Measurements from ENCODE around the gene UBE2I.

Gene UBE2I

GRCh38 chr16:1333854-1334700, 24.6 kb downstream of the UBE2I start:
- no peak for DNase-seq (ENCODE audit: low read depth in 1 of 2, low spot score in 1 of 2)
- Histone ChIP-seq H3K4me3 (replicated peaks; ENCODE audit: insufficient read depth, low read length) (no peak overlapping the region), H3K27ac (replicated peaks) (no peak overlapping the region), H3K27me3 (ENCODE audit: insufficient read depth, poor library complexity, severe bottlenecking) (peaks cover 64% of the 10 kb centered on the region)
- no peak for TF ChIP-seq SPI1 (IDR thresholded peaks at IDR 0.05; ENCODE audit: borderline replicate concordance, low read depth)
- no peak for TF ChIP-seq REST (IDR thresholded peaks at IDR 0.05; ENCODE audit: insufficient replicate concordance, low read depth)
- TF ChIP-seq POLR2AphosphoS5 (IDR thresholded peaks at IDR 0.05; ENCODE audit: low read depth), result no peak
- TF ChIP-seq CTCF (IDR thresholded peaks at IDR 0.05; ENCODE audit: insufficient read depth, low read length), result no peak
- no peak for TF ChIP-seq GABPA (IDR thresholded peaks at IDR 0.05; ENCODE audit: low read depth)

- Histone ChIP-seq H3K27ac (replicated peaks) (no peak overlapping the region), H3K27me3 (ENCODE audit: insufficient read depth, poor library complexity, severe bottlenecking) (peaks cover 66% of the 10 kb centered on the region), H3K4me3 (replicated peaks; ENCODE audit: insufficient read depth, low read length) (no peak overlapping the region)
- DNase-seq (ENCODE audit: low read depth in 1 of 2, low spot score in 1 of 2), result no peak
- TF ChIP-seq SPI1 (IDR thresholded peaks at IDR 0.05; ENCODE audit: borderline replicate concordance, low read depth) (no peak), GABPA (IDR thresholded peaks at IDR 0.05; ENCODE audit: low read depth) (no peak), POLR2AphosphoS5 (IDR thresholded peaks at IDR 0.05; ENCODE audit: low read depth) (no peak), CTCF (IDR thresholded peaks at IDR 0.05; ENCODE audit: insufficient read depth, low read length) (no peak), REST (IDR thresholded peaks at IDR 0.05; ENCODE audit: insufficient replicate concordance, low read depth) (no peak)
Measured at GRCh38 chr16:1334739-1335138, 25.3 kb downstream of the UBE2I start.

GRCh38 chr16:1335211-1335971, 26.0 kb downstream of the UBE2I start:
- no peak overlapping the region for H3K4me3 ChIP-seq (replicated peaks; ENCODE audit: insufficient read depth, low read length)

More at GRCh38 chr16:1335211-1335971, 26.0 kb downstream of the UBE2I start:
- no peak for TF ChIP-seq SPI1 (IDR thresholded peaks at IDR 0.05; ENCODE audit: borderline replicate concordance, low read depth)
- no peak for TF ChIP-seq REST (IDR thresholded peaks at IDR 0.05; ENCODE audit: insufficient replicate concordance, low read depth)
- TF ChIP-seq POLR2AphosphoS5 (IDR thresholded peaks at IDR 0.05; ENCODE audit: low read depth), result no peak
- no peak for TF ChIP-seq CTCF (IDR thresholded peaks at IDR 0.05; ENCODE audit: insufficient read depth, low read length)
- no peak for TF ChIP-seq GABPA (IDR thresholded peaks at IDR 0.05; ENCODE audit: low read depth)
- Histone ChIP-seq H3K27ac (replicated peaks) (no peak overlapping the region), H3K27me3 (ENCODE audit: insufficient read depth, poor library complexity, severe bottlenecking) (peaks cover 66% of the 10 kb centered on the region)
- DNase-seq (ENCODE audit: low read depth in 1 of 2, low spot score in 1 of 2), result no peak
